Activated CD4-positive, CD25-positive, alpha-beta regulatory T cell treated with anti-CD3 and anti-CD28 coated beads, Interleukin-2, amount 50 U/mL, for 24 hours (primary cell): ENCODE measurements around the gene C7orf33.

ENCODE experiments used
- ATAC-seq, 2 donors: fragments of 150-1000 bp; cut with Tn5 transposase; one replicate each; pipeline ENCODE4 v1.10.0; 2021; ENCODE audit warnings: mild to moderate bottlenecking in 1 of 2, moderate library complexity in 1 of 2

Gene C7orf33

GRCh38 chr7:148630078-148630477 is 39.5 kb downstream of the C7orf33 start:
- ATAC-seq: no peak

GRCh38 chr7:148633761-148634160 is 43.2 kb downstream of the C7orf33 start:
- no peak for ATAC-seq

- ATAC-seq: no peak
These were observed 46.5 kb downstream of the C7orf33 start for GRCh38 chr7:148637094-148637493.

GRCh38 chr7:148645898-148646297 is 55.3 kb downstream of the C7orf33 start:
- ATAC-seq: no peak

GRCh38 chr7:148650232-148650858 is 59.8 kb downstream of the C7orf33 start:
- no peak for ATAC-seq

GRCh38 chr7:148652773-148653172 is 62.2 kb downstream of the C7orf33 start:
- ATAC-seq: no peak

- ATAC-seq: no peak
These were observed 67.4 kb downstream of the C7orf33 start for GRCh38 chr7:148657929-148658328.

- ATAC-seq: no peak
These were observed 70.9 kb downstream of the C7orf33 start for GRCh38 chr7:148661471-148661870.

- ATAC-seq: no peak
These were observed 72.1 kb downstream of the C7orf33 start for GRCh38 chr7:148662646-148663045.

- no peak for ATAC-seq
These were observed 73.8 kb downstream of the C7orf33 start for GRCh38 chr7:148664324-148664723.

- no peak for ATAC-seq
These were observed 74.7 kb downstream of the C7orf33 start for GRCh38 chr7:148665221-148665620.
